ENCODE data around the gene HTATIP2. TPM values are rescaled to one million over a fixed set of nuclear protein-coding genes. Genes with fewer than 3 reads are reported as not detected.

The HTATIP2 gene
- polyA plus RNA-seq, 1 of the 3 experiments (the other 2 are of a cell fraction): not detected

- H3F3A ChIP-seq (replicated peaks; ENCODE audit: insufficient read depth): peaks cover 6% of the 10 kb centered on the region
- H3K9ac ChIP-seq: no peak overlapping the region
- peaks cover 49 to 65% of the 10 kb centered on the region in 2 experiments for H3K36me3 ChIP-seq (replicated peaks in 1 of 2; ENCODE audit: control insufficient read depth in 1 of 2, insufficient read depth in 2 of 2, low read length in 1 of 2)
- POLR2A ChIA-PET: no interaction called here
- no peaks in the 10 kb centered on the region for H3K79me2 ChIP-seq (ENCODE audit: insufficient read depth)
- 97% methylated on average over 1 of the region's 1 CpG for WGBS (ENCODE audit: low lambda C conversion rate)
- CTCF ChIA-PET: interaction anchor here (0.6 to 7.0 kb wide), 2 partner anchors 207 to 224 kb away, joined by 3 to 89 read pairs; no protein-coding TSS in a partner anchor
- no peaks in the 10 kb centered on the region for H4K20me1 ChIP-seq (ENCODE audit: insufficient read depth)
- no peaks in the 10 kb centered on the region for H3K9me2 ChIP-seq
- no peaks in the 10 kb centered on the region for H3K27me3 ChIP-seq (ENCODE audit: insufficient read depth)
- H3K4me1 ChIP-seq (ENCODE audit: control insufficient read depth in 1 of 2, insufficient read depth in 2 of 2, low read depth in 1 of 2, low read length in 1 of 2): no peaks in the 10 kb centered on the region; a peak in 1 of 4 replicates
- no peak overlapping the region for H3K27ac ChIP-seq (ENCODE audit: low read depth in 2 of 2, low read length in 1 of 2)
- no peak overlapping the region for H3K4me3 ChIP-seq (ENCODE audit: low read depth in 2 of 2, low read length in 1 of 2)
- H2AFZ ChIP-seq (ENCODE audit: low read depth): no peak overlapping the region
- no peak for DNase-seq
- no peak for TF ChIP-seq JUND (IDR thresholded peaks at IDR 0.05)
- no peak for TF ChIP-seq NRF1 (IDR thresholded peaks at IDR 0.05; ENCODE audit: low read depth, low read length)
- TF ChIP-seq USF1 (IDR thresholded peaks at IDR 0.05; ENCODE audit: borderline replicate concordance, low read depth): no peak
- no peak for TF ChIP-seq TEAD4 (IDR thresholded peaks at IDR 0.05; ENCODE audit: borderline replicate concordance, insufficient read depth)
- no peak for TF ChIP-seq GATA2 (CRISPR knock-in tag; IDR thresholded peaks at IDR 0.05)
- TF ChIP-seq CHD2 (IDR thresholded peaks at IDR 0.05; ENCODE audit: low read length, partially characterized antibody): no peak
- no peak for TF ChIP-seq MAX (IDR thresholded peaks at IDR 0.05; ENCODE audit: low read depth)
- no peak for TF ChIP-seq CTCF (IDR thresholded peaks at IDR 0.05)
- TF ChIP-seq EZH2phosphoT487 (IDR thresholded peaks at IDR 0.05; ENCODE audit: borderline replicate concordance, low read depth): no peak
- TF ChIP-seq TAF1 (IDR thresholded peaks at IDR 0.05; ENCODE audit: borderline replicate concordance, low read depth, low read length): no peak
- no peak for TF ChIP-seq REST (IDR thresholded peaks at IDR 0.05; ENCODE audit: low read depth, low read length)
- no peaks in the 10 kb centered on the region for H3K9me3 ChIP-seq
- no peak overlapping the region for H3K4me2 ChIP-seq
Measured at GRCh38 chr11:20403059-20403458, 39.5 kb downstream of the HTATIP2 start.
